Lung (tissue), 12 donors: ENCODE measurements around the gene SLCO2B1. TPM values are rescaled to one million over a fixed set of nuclear protein-coding genes. Genes with fewer than 3 reads are reported as not detected.

ENCODE experiments used
- ATAC-seq: fragments of 200-7000 bp; cut with Tn5 transposase; one replicate; pipeline ENCODE4 v1.9.1; 2020; ENCODE audit warnings: moderate number of reproducible peaks; ENCODE audit not compliant: insufficient read depth, low FRiP score
- DNase-seq, 3 donors: peaks; one replicate each; pipeline ENCODE4 v3.0.0-alpha.2; 2013 to 2017
- H3K27ac ChIP-seq, 2 donors: one replicate each; pipeline ENCODE4 v1.5.1; 2013; ENCODE audit warnings: mild to moderate bottlenecking in 2 of 2, moderate library complexity in 2 of 2, control low read depth in 1 of 2, inconsistent platforms in 1 of 2, low read depth in 1 of 2, low read length in 1 of 2
- H3K27me3 ChIP-seq, 3 donors: one replicate each; pipeline ENCODE4 v1.5.1; 2013; ENCODE audit warnings: low read length in 2 of 3; ENCODE audit not compliant: control insufficient read depth in 3 of 3, insufficient read depth in 3 of 3
- H3K36me3 ChIP-seq, 4 donors: one replicate each; pipeline ENCODE4 v1.5.1; 2013; ENCODE audit warnings: low read length in 4 of 4, mild to moderate bottlenecking in 1 of 4, moderate library complexity in 1 of 4; ENCODE audit not compliant: control insufficient read depth in 4 of 4, insufficient read depth in 4 of 4
- H3K4me1 ChIP-seq, 5 donors: one replicate each; pipeline ENCODE4 v1.5.1; 2013; ENCODE audit warnings: low read length in 5 of 5, mild to moderate bottlenecking in 2 of 5, moderate library complexity in 1 of 5; ENCODE audit not compliant: control insufficient read depth in 5 of 5, insufficient read depth in 5 of 5
- H3K4me3 ChIP-seq: one replicate; pipeline ENCODE4 v1.5.1; 2013; ENCODE audit warnings: mild to moderate bottlenecking, control low read depth, moderate library complexity
- H3K9ac ChIP-seq, 2 donors: one replicate each; pipeline ENCODE4 v1.5.1; 2013; ENCODE audit warnings: low read length in 2 of 2, control low read depth in 1 of 2; ENCODE audit not compliant: insufficient read depth in 1 of 2
- H3K9me3 ChIP-seq, 4 donors: one replicate each; pipeline ENCODE4 v1.5.1; 2013; ENCODE audit warnings: low read length in 3 of 4, mild to moderate bottlenecking in 1 of 4, moderate library complexity in 1 of 4; ENCODE audit not compliant: control insufficient read depth in 4 of 4, insufficient read depth in 3 of 4
- CTCF ChIP-seq: IDR thresholded peaks from 2 replicates; pipeline ENCODE4 v1.5.1; 2012; ENCODE audit warnings: mild to moderate bottlenecking; ENCODE audit errors: control extremely low read depth, extremely low read depth
- WGBS, 2 donors: extraction: QIAGEN DNeasy Blood & Tissue Kit; methylation state at CpG; one replicate each; pipeline ENCODE4 v1.1.7; 2013; 5-methylcytosine and 5-hydroxymethylcytosine counted together
- polyA plus RNA-seq, 2 donors: library from polyadenylated mRNA; stranded (reverse); fragments of 200-250 nt; gene quantifications; one replicate each; pipeline ENCODE4 v1.2.1, GENCODE V29; 2013
- total RNA-seq, 2 donors: library from RNA; depleted of rRNA in 1 of 2; stranded (reverse); fragments of >200 nt in 1 of 2; gene quantifications; one replicate each; pipeline ENCODE4 v1.2.1, GENCODE V29; 2014 to 2021
- donor health status: control.
- donor health status: control.
- donor health status: Bipolar disorder and iron deficiency.
- donor health status: healthy.
- donor health status: DM: yes; HTN: yes; CAD: no.

Gene SLCO2B1
- total and polyA plus RNA-seq, 4 donors = 22.2 to 244 (median 55.2) TPM

- DNase-seq (no peak), ATAC-seq (no peak)
- Histone ChIP-seq H3K9me3 (peaks cover 0 to 7% (median 1%) of the 10 kb centered on the region in 4 donors), H3K4me3 (no peak overlapping the region), H3K4me1 (no peaks in the 10 kb centered on the region), H3K36me3 (no peaks in the 10 kb centered on the region), H3K27ac (no peak overlapping the region), H3K9ac (no peak overlapping the region), H3K27me3 (no peaks in the 10 kb centered on the region)
- TF ChIP-seq CTCF = no peak
- 37 to 90% methylated on average over 1 of the region's 1 CpG for WGBS, 2 donors
Observed at GRCh38 chr11:75118577-75118976, 32.3 kb upstream of the SLCO2B1 start.

GRCh38 chr11:75126564-75126963 lies 24.3 kb upstream of the SLCO2B1 start:
- Histone ChIP-seq H3K36me3 (no peaks in the 10 kb centered on the region), H3K9me3 (no peaks in the 10 kb centered on the region), H3K4me3 (no peak overlapping the region), H3K27me3 (no peaks in the 10 kb centered on the region), H3K4me1 (no peaks in the 10 kb centered on the region), H3K9ac (no peak overlapping the region), H3K27ac (no peak overlapping the region)
- DNase-seq = no peak
- ATAC-seq = no peak
- WGBS, 2 donors = 85 to 87% methylated on average over 2 of the region's 2 CpGs
- TF ChIP-seq CTCF = no peak

GRCh38 chr11:75132080-75132479 lies 18.8 kb upstream of the SLCO2B1 start:
- no peak for TF ChIP-seq CTCF
- WGBS, 2 donors = 85 to 89% methylated on average over 3 of the region's 3 CpGs
- H3K9me3 ChIP-seq = no peaks in the 10 kb centered on the region

GRCh38 chr11:75133976-75134375 lies 16.9 kb upstream of the SLCO2B1 start:
- Histone ChIP-seq H3K27me3 (peaks cover 0 to 4% (median 4%) of the 10 kb centered on the region in 3 donors), H3K27ac (no peak overlapping the region), H3K4me3 (no peak overlapping the region), H3K4me1 (no peaks in the 10 kb centered on the region), H3K9me3 (no peaks in the 10 kb centered on the region), H3K9ac (no peak overlapping the region), H3K36me3 (no peaks in the 10 kb centered on the region)
- ATAC-seq = no peak
- no peak for DNase-seq
- 64 to 67% methylated on average over 6 of the region's 6 CpGs for WGBS, 2 donors
- no peak for TF ChIP-seq CTCF

More at GRCh38 chr11:75132080-75132479, 18.8 kb upstream of the SLCO2B1 start:
- no peaks in the 10 kb centered on the region for H3K36me3 ChIP-seq
- peaks cover 0 to 4% (median 0%) of the 10 kb centered on the region in 3 donors for H3K27me3 ChIP-seq
- DNase-seq (no peak), ATAC-seq (no peak)
- H3K4me1 ChIP-seq = no peaks in the 10 kb centered on the region
- no peak overlapping the region for H3K9ac ChIP-seq
- no peak overlapping the region for H3K4me3 ChIP-seq
- H3K27ac ChIP-seq = no peak overlapping the region
